HCT116 (cell line): ENCODE data around the gene NTN3. TPM values are rescaled to one million over a fixed set of nuclear protein-coding genes. Genes with fewer than 3 reads are reported as not detected.

Experiments used
- ATAC-seq: fragments of 200-7000 bp; cut with Tn5 transposase; 2 replicates; pipeline ENCODE4 v1.9.1; 2020; ENCODE audit warnings: mild to moderate bottlenecking, moderate library complexity
- BruUV-seq: library from RNA; stranded (reverse); fragments of 400-500 nt; replicated peaks from 2 replicates; lab custom pipeline; 2021; lab: Mats Ljungman, UMichigan
- CTCF ChIA-PET: fragments of 300-600 bp; sonication (Branson Sonifier 250); formaldehyde crosslinking; loops from one replicate; lab custom pipeline; 2021; ENCODE audit warnings: antibody characterized with exemption; lab: Charles Lee
- POLR2A ChIA-PET: fragments of 300-600, 350-600 bp; sonication (Branson Sonifier 250); formaldehyde crosslinking; loops from one replicate; lab custom pipeline; 2021; ENCODE audit warnings: antibody characterized with exemption; lab: Charles Lee
- RAD21 ChIA-PET, 2 experiments: fragments of 300-600 bp; sonication (Branson Sonifier 250); formaldehyde crosslinking; loops; one replicate each; lab custom pipeline; 2023; ENCODE audit warnings: low total read pairs in 2 of 2; ENCODE audit not compliant: uncharacterized antibody in 2 of 2, unreplicated experiment in 2 of 2, low non-redundant PET in 1 of 2; lab: Charles Lee
- DNase-seq: peaks from one replicate; pipeline ENCODE4 v3.0.0-alpha.2; 2010; ENCODE audit warnings: low read depth, low spot score
- H2AFZ ChIP-seq: fragments of 200-600 bp; shearing (Covaris generic), sonication (generic); 2 replicates; pipeline ENCODE4 v1.6.1; 2017; ENCODE audit warnings: low read depth, mixed run types, mixed read lengths, antibody characterized with exemption, low read length; ENCODE audit not compliant: poor library complexity, severe bottlenecking
- H3K27ac ChIP-seq: 2 replicates; pipeline ENCODE4 v1.5.1; 2012; ENCODE audit warnings: low read depth, low read length
- H3K27me3 ChIP-seq: fragments of 200-600 bp; sonication (generic); 2 replicates; pipeline ENCODE4 v1.6.1; 2016; ENCODE audit warnings: mixed run types, low read length, mixed read lengths; ENCODE audit not compliant: insufficient read depth
- H3K36me3 ChIP-seq, 2 experiments: fragments of 200-500 bp in 1 of 2; fragments of 200-600 bp in 1 of 2; sonication (Bioruptor generic) in 1 of 2; sonication (generic) in 1 of 2; 2 replicates each; pipeline versions ENCODE4 v1.5.1 to v1.6.1; 2014 to 2016; ENCODE audit warnings: low read length in 2 of 2, inconsistent platforms in 1 of 2, mixed read lengths in 1 of 2, mixed run types in 1 of 2; ENCODE audit not compliant: insufficient read depth in 2 of 2, control insufficient read depth in 1 of 2
- H3K4me1 ChIP-seq, 2 experiments: fragments of 200-600 bp in 1 of 2; sonication (generic) in 1 of 2; 2 replicates each; pipeline versions ENCODE4 v1.5.1 to v1.6.1; 2012 to 2017; ENCODE audit warnings: low read length in 2 of 2, inconsistent platforms in 1 of 2, mild to moderate bottlenecking in 1 of 2, mixed read lengths in 1 of 2, mixed run types in 1 of 2, moderate library complexity in 1 of 2; ENCODE audit not compliant: insufficient read depth in 2 of 2, control insufficient read depth in 1 of 2
- H3K4me2 ChIP-seq: fragments of 200-600 bp; sonication (generic); 2 replicates; pipeline ENCODE4 v1.6.1; 2017; ENCODE audit warnings: mixed run types, low read length, mixed read lengths
- H3K4me3 ChIP-seq, 2 experiments: fragments of 200-600 bp in 1 of 2; sonication (generic) in 1 of 2; replicated peaks in 1 of 2; 2 replicates each; pipeline ENCODE4 v1.5.1; 2011 to 2016; ENCODE audit warnings: low read length in 2 of 2, control low read depth in 1 of 2, low read depth in 1 of 2, mild to moderate bottlenecking in 1 of 2, mixed read lengths in 1 of 2, mixed run types in 1 of 2
- H3K79me2 ChIP-seq: fragments of 200-600 bp; sonication (generic); 2 replicates; pipeline ENCODE4 v1.6.1; 2017; ENCODE audit warnings: mild to moderate bottlenecking, mixed run types, low read length, moderate library complexity, mixed read lengths; ENCODE audit not compliant: insufficient read depth
- H3K9ac ChIP-seq: fragments of 200-600 bp; sonication (generic); 2 replicates; pipeline ENCODE4 v1.6.1; 2016; ENCODE audit warnings: low read length, mixed read lengths
- H3K9me2 ChIP-seq: fragments of 200-600 bp; sonication (generic), shearing (Covaris generic); 2 replicates; pipeline ENCODE4 v1.6.1; 2017; ENCODE audit warnings: mixed run types, mild to moderate bottlenecking, moderate library complexity; ENCODE audit not compliant: insufficient read depth
- H3K9me3 ChIP-seq, 2 experiments: fragments of 200-500 bp in 1 of 2; fragments of 200-600 bp in 1 of 2; sonication (Bioruptor generic) in 1 of 2; sonication (generic) in 1 of 2; 2 replicates each; pipeline ENCODE4 v1.6.1; 2014 to 2017; ENCODE audit warnings: low read length in 2 of 2, mixed read lengths in 2 of 2, inconsistent platforms in 1 of 2, low read depth in 1 of 2, mild to moderate bottlenecking in 1 of 2, mixed run types in 1 of 2, moderate library complexity in 1 of 2; ENCODE audit not compliant: control insufficient read depth in 1 of 2, insufficient read depth in 1 of 2
- H4K20me1 ChIP-seq: fragments of 200-600 bp; sonication (generic), shearing (Covaris generic); 2 replicates; pipeline ENCODE4 v1.6.1; 2017; ENCODE audit warnings: mixed run types, mild to moderate bottlenecking, moderate library complexity; ENCODE audit not compliant: insufficient read depth
- CBX3 ChIP-seq: IDR thresholded peaks from 2 replicates; pipeline ENCODE4 v1.6.1; 2012; ENCODE audit warnings: low read depth
- CTCF ChIP-seq, 3 experiments: fragments of 200-600 bp in 1 of 3; sonication (generic) in 1 of 3; IDR thresholded peaks in 2 of 3; conservative IDR thresholded peaks in 1 of 3; 2 replicates each; pipeline ENCODE4 v1.5.1; 2012 to 2017; ENCODE audit warnings: low read depth in 2 of 3, low read length in 2 of 3, antibody characterized with exemption in 1 of 3, borderline replicate concordance in 1 of 3, control low read depth in 1 of 3, mild to moderate bottlenecking in 1 of 3, mixed read lengths in 1 of 3, mixed run types in 1 of 3, moderate library complexity in 1 of 3; ENCODE audit not compliant: insufficient read depth in 1 of 3
- intact Hi-C: fragments of 100-400 bp; cut with micrococcal nuclease; formaldehyde crosslinking; loops from 2 replicates; pipeline ENCODE4 v1.10.0; 2022
- total RNA-seq: library from RNA; stranded (reverse); gene quantifications from one replicate; pipeline ENCODE4 v1.2.1, GENCODE V29; 2021; ENCODE audit not compliant: unreplicated experiment

NTN3 gene
- total RNA-seq, 1 experiment from 2014 or later: 0.30 TPM

DNA sequence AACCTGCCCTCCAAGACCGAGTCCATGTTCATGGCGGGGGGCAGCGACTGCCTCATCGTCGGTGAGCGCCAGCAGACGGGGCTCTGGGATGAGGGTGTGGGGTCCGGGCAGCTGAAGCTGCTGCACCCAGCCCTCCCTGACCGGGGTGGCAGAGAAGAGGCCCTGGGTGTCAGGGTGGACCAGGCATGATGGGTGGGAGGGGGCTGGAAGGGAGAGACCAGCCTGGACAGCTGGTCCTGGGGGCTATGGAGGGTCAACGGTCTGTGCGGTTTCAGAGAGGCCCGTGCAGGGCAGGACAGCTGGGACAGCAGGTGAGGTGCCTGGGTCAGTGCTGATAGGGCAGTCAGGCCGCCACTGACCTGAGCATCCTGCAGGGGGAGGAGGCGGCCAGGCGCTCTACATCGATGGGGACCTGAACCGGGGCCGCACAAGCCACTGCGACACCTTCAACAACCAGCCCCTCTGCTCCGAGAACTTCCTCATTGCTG lies 29.4 kb downstream of the NTN3 start:
- ChIA-PET CTCF (interaction anchor here (0.5 to 1.7 kb wide), 9 partner anchors 11 to 635 kb away, joined by 3 to 15 read pairs (median 5); partner anchors contain the start of gene ECI1), POLR2A (interaction anchor here (1.0 kb wide), 1 partner anchor 31 kb away, joined by 3 read pairs; no protein-coding TSS in a partner anchor), RAD21 (no interaction called here)
- TF ChIP-seq CTCF (IDR thresholded peaks at IDR 0.05 in 2 of 3, conservative IDR thresholded peaks at IDR 0.05 in 1 of 3; ENCODE audit: borderline replicate concordance in 1 of 3, insufficient read depth in 1 of 3, low read depth in 2 of 3, low read length in 2 of 3): 0 out of 6 replicates have a peak, but pooled peaks of 1 of the 3 experiments have one; percentile 6
- TF ChIP-seq CBX3: no peak
- intact Hi-C loops: loop anchor here (5.0 to 10.0 kb wide), 3 partner anchors 158 to 306 kb away; partner anchors contain the start of genes ABCA3, CASKIN1 and RNPS1
- BruUV-seq: no TSS peak
- H3K9me2 ChIP-seq: no peaks in the 10 kb centered on the region
- peaks cover 3 to 12% of the 10 kb centered on the region in 2 experiments; a peak in 3 of 4 replicates for H3K4me1 ChIP-seq
- DNase-seq (no peak), ATAC-seq (peak; percentile 48)
- no peaks in the 10 kb centered on the region for H4K20me1 ChIP-seq
- H3K79me2 ChIP-seq: no peaks in the 10 kb centered on the region
- H3K36me3 ChIP-seq: peaks cover 0 to 4% of the 10 kb centered on the region in 2 experiments; a peak in 1 of 4 replicates
- no peak overlapping the region for H3K4me2 ChIP-seq
- no peak overlapping the region for H2AFZ ChIP-seq
- no peak overlapping the region for H3K9ac ChIP-seq
- no peaks in the 10 kb centered on the region for H3K27me3 ChIP-seq
- no peaks in the 10 kb centered on the region for H3K9me3 ChIP-seq
- no peak overlapping the region for H3K27ac ChIP-seq
- no peak overlapping the region for H3K4me3 ChIP-seq
